ENCODE measurements around the gene LRMDA.
A peak's percentile ranks its signal among the peaks of the same experiment; 100 is the strongest.

LRMDA gene

GRCh38 chr10:75841266-75841665 is 409.8 kb downstream of the LRMDA start:
- H2AFZ ChIP-seq (ENCODE audit: low read length), result no peak overlapping the region
- no peak overlapping the region for H3K4me3 ChIP-seq (ENCODE audit: low read length, poor library complexity, severe bottlenecking)
- H3K4me2 ChIP-seq (ENCODE audit: low read depth, low read length, poor library complexity, severe bottlenecking), result no peak overlapping the region
- no peaks in the 10 kb centered on the region for H3K36me3 ChIP-seq (ENCODE audit: insufficient read depth, low read length)
- no peaks in the 10 kb centered on the region for H3K9me3 ChIP-seq (ENCODE audit: insufficient read depth, low read depth, low read length)
- H3K79me2 ChIP-seq (ENCODE audit: insufficient read depth, low read length), result no peaks in the 10 kb centered on the region
- no peaks in the 10 kb centered on the region for H4K20me1 ChIP-seq (ENCODE audit: insufficient read depth, low read length, poor library complexity, severe bottlenecking)
- peaks cover 16% of the 10 kb centered on the region for H3K4me1 ChIP-seq (ENCODE audit: insufficient read depth, low read length, poor library complexity, severe bottlenecking)
- no peaks in the 10 kb centered on the region for H3K27me3 ChIP-seq (ENCODE audit: insufficient read depth, low read length, poor library complexity, severe bottlenecking)
- H3K9me2 ChIP-seq (replicated peaks; ENCODE audit: low read depth, low read length), result no peaks in the 10 kb centered on the region
- H3K9ac ChIP-seq (ENCODE audit: low read depth, low read length, poor library complexity, severe bottlenecking), result no peak overlapping the region
- no peak for TF ChIP-seq CTCF (conservative IDR thresholded peaks at IDR 0.05; ENCODE audit: low read length)
- no peak for TF ChIP-seq EZH2phosphoT487 (IDR thresholded peaks at IDR 0.05; ENCODE audit: borderline replicate concordance)
- no peaks in the 10 kb centered on the region for H3F3A ChIP-seq (ENCODE audit: low read depth)

- H3K79me2 ChIP-seq (ENCODE audit: insufficient read depth, low read length), result no peaks in the 10 kb centered on the region
- H2AFZ ChIP-seq (ENCODE audit: low read length), result peak overlapping the region; percentile 62
- H4K20me1 ChIP-seq (ENCODE audit: insufficient read depth, low read length, poor library complexity, severe bottlenecking), result no peaks in the 10 kb centered on the region
- no peaks in the 10 kb centered on the region for H3K9me2 ChIP-seq (replicated peaks; ENCODE audit: low read depth, low read length)
- no peaks in the 10 kb centered on the region for H3K36me3 ChIP-seq (ENCODE audit: insufficient read depth, low read length)
- H3K9ac ChIP-seq (ENCODE audit: low read depth, low read length, poor library complexity, severe bottlenecking), result peak overlapping the region; percentile 7
- no peaks in the 10 kb centered on the region for H3K27me3 ChIP-seq (ENCODE audit: insufficient read depth, low read length, poor library complexity, severe bottlenecking)
- H3K9me3 ChIP-seq (ENCODE audit: insufficient read depth, low read depth, low read length), result no peaks in the 10 kb centered on the region
- TF ChIP-seq EZH2phosphoT487 (IDR thresholded peaks at IDR 0.05; ENCODE audit: borderline replicate concordance) (no peak), CTCF (conservative IDR thresholded peaks at IDR 0.05; ENCODE audit: low read length) (peak; percentile 24; the same call in 1 of the 2 replicates)
- H3F3A ChIP-seq (ENCODE audit: low read depth), result no peaks in the 10 kb centered on the region
- H3K4me3 ChIP-seq (ENCODE audit: low read length, poor library complexity, severe bottlenecking), result no peak overlapping the region
- peak overlapping the region; percentile 45 for H3K4me2 ChIP-seq (ENCODE audit: low read depth, low read length, poor library complexity, severe bottlenecking)
- H3K4me1 ChIP-seq (ENCODE audit: insufficient read depth, low read length, poor library complexity, severe bottlenecking), result peaks cover 17% of the 10 kb centered on the region
Observed at GRCh38 chr10:75845176-75845947, 413.9 kb downstream of the LRMDA start.

- H3K9me2 ChIP-seq (replicated peaks; ENCODE audit: low read depth, low read length), result no peaks in the 10 kb centered on the region
- no peaks in the 10 kb centered on the region for H3K36me3 ChIP-seq (ENCODE audit: insufficient read depth, low read length)
- H4K20me1 ChIP-seq (ENCODE audit: insufficient read depth, low read length, poor library complexity, severe bottlenecking), result no peaks in the 10 kb centered on the region
- H3K4me2 ChIP-seq (ENCODE audit: low read depth, low read length, poor library complexity, severe bottlenecking), result no peak overlapping the region
- H3K79me2 ChIP-seq (ENCODE audit: insufficient read depth, low read length), result no peaks in the 10 kb centered on the region
- peaks cover 17% of the 10 kb centered on the region for H3K4me1 ChIP-seq (ENCODE audit: insufficient read depth, low read length, poor library complexity, severe bottlenecking)
- H3K9me3 ChIP-seq (ENCODE audit: insufficient read depth, low read depth, low read length), result no peaks in the 10 kb centered on the region
- no peak for TF ChIP-seq CTCF (conservative IDR thresholded peaks at IDR 0.05; ENCODE audit: low read length)
- no peak for TF ChIP-seq EZH2phosphoT487 (IDR thresholded peaks at IDR 0.05; ENCODE audit: borderline replicate concordance)
- no peak overlapping the region for H2AFZ ChIP-seq (ENCODE audit: low read length)
- H3F3A ChIP-seq (ENCODE audit: low read depth), result no peaks in the 10 kb centered on the region
- no peaks in the 10 kb centered on the region for H3K27me3 ChIP-seq (ENCODE audit: insufficient read depth, low read length, poor library complexity, severe bottlenecking)
- H3K4me3 ChIP-seq (ENCODE audit: low read length, poor library complexity, severe bottlenecking), result no peak overlapping the region
- no peak overlapping the region for H3K9ac ChIP-seq (ENCODE audit: low read depth, low read length, poor library complexity, severe bottlenecking)
Observed at GRCh38 chr10:75847477-75847876, 416.1 kb downstream of the LRMDA start.

All from Loucy (cell line).